ENCODE measurements around the gene ELOF1.
"Not testable (repeated sequence)": the region's sequence is repeated elsewhere in the genome, so short reads cannot be mapped to it uniquely, and the experiment has no call there.

The ELOF1 gene

GRCh38 chr19:11558881-11559828 is at the start of gene ELOF1:
TSS of gene ELOF1 (minus strand) at chr19:11559230. CDS start at chr19:11554347, 4,883 bp downstream.
- peak; percentile 98 for DNase-seq

DNA sequence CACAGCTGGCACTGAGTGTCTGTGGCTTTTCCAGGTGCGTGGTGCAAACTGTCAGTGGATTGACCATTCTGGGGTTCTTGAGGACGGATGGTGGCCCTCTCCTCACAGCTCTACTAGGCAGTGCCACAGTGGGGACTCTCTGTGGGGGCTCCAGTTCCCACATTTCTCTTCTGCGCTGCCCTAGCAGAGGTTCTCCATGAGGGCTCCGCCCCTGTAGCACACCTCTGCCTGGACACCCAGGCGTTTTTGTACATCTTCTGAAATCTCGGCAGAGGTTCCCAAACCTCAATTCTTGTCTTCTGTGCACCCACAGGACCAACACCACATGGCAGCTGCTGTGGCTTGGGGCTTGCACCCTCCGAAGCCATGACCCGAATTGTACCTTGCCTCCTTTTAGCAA is 47.5 kb upstream of the ELOF1 start:
- no peak for DNase-seq

- DNase-seq = not testable (repeated sequence)
Observed at GRCh38 chr19:11599704-11600103, 40.7 kb upstream of the ELOF1 start.

- no peak for DNase-seq
Observed at GRCh38 chr19:11598746-11599145, 39.7 kb upstream of the ELOF1 start.

DNA sequence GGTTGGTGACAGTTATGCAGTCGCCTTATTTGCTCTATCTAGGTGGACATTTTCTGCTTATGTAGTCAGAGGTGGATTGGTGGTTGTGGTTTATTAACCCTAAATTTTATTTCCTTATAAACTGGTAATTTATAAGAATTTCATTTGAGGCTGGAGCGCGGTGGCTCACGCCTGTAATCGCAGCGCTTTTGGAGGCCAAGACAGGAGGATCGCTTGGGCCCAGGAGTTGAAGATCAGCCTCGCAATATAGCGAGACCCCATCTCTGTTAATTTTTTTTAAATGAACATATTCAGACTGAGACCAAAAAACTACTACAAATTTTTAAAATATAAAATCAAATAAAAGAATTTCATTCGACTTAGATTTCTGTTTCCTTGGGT is 39.1 kb upstream of the ELOF1 start:
- DNase-seq = no peak

GRCh38 chr19:11597202-11598102 is 38.4 kb upstream of the ELOF1 start, which contains the start of gene ZNF627:
TSS of gene ZNF627 (plus strand) at chr19:11597483. CDS start at chr19:11597628, 145 bp downstream.
- DNase-seq = peak; percentile 99

GRCh38 chr19:11596156-11596555 is 37.1 kb upstream of the ELOF1 start:
- DNase-seq = no peak

GRCh38 chr19:11594084-11594483 is 35.1 kb upstream of the ELOF1 start:
- no peak for DNase-seq

- DNase-seq = peak; percentile 64
Observed at GRCh38 chr19:11587975-11588631, 29.1 kb upstream of the ELOF1 start.

DNA sequence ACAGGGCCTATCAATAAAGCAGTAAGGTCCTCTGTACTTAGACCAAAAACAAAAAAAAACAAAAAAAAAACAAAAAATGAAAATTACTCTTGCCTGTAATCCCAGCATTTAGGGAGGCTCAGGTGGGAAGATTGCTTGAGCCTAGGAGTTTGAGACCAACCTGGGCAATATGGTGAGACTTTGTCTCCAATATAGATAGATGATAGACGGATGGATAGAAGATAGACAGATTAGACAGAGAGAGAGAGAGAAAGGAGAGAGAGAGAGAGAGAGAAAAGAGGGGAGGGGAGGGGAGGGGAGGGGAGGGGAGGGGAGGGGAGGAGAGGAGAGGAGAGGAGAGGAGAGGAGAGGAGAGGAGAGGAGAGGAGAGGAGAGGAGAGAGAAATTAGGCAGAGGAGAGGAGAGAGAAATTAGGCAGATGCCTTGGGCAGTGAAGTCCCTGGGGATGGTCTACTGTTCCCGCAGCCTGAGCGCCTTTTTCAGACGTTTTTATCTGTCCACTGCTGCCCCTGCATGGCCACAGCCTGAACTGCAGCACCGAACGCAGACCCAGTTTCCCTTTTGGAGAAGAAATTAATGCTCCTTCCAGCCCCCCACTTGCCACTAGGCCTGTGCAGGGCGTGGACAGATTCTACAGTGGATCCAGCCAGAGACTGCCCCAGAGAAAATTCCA is 28.4 kb upstream of the ELOF1 start:
- DNase-seq = peak; percentile 75

DNA sequence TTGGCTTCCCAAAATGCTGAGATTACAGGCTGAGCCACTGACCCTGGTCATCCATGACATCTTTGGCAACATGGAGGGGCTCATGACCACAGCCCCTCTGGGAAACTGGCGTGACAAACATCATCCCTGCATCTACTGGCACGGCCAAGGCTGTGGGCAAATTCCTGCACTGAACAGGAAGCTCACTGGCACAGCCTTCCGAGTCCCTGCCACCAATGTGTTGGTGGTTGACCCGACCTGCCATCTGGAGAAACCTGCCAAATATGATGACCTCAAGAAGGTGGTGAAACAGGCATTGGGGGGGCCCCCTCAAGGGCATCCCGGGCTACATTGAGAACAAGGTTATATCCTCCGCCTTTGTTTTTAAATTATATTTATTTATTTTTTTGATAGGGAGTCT is 27.3 kb upstream of the ELOF1 start:
- DNase-seq = no peak

DNA sequence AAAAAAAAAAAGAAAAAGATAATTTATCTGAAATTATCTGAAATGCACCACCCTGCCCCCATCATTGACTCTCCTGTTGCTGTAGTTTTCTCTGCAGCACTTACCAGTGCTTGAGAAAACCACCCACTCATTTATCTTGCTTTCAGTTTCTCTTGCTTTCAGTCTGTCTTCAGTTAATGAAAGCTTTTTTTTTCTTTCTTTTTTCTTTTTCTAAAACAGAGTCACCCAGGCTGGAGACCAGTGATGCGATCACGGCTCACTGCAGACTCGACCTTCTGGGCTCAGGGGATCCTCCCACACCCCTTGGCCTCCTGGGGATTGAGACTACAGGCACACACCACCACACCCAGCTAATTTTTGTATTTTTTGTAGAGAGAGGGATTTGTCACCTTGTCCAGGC is 22.7 kb upstream of the ELOF1 start:
- DNase-seq = no peak

DNA sequence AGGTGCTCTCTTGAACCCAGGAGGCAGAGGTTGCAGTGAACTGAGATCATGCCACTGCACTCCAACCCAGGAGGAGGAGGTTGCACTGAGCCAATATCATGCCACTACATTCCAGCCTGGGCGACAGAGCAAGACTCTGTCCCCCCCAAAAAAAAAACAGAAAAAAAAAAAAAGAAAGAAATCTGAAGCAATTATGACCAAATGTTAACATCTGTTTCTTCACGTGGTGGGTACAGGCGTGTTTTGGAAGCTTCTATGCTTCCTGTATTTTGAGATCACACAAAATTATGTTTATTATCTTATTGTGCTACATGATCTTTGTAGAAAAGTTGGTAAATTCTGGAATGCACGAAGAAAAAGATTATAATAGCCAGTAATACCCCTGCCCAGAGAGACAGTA is 21.1 kb upstream of the ELOF1 start:
- no peak for DNase-seq

DNA sequence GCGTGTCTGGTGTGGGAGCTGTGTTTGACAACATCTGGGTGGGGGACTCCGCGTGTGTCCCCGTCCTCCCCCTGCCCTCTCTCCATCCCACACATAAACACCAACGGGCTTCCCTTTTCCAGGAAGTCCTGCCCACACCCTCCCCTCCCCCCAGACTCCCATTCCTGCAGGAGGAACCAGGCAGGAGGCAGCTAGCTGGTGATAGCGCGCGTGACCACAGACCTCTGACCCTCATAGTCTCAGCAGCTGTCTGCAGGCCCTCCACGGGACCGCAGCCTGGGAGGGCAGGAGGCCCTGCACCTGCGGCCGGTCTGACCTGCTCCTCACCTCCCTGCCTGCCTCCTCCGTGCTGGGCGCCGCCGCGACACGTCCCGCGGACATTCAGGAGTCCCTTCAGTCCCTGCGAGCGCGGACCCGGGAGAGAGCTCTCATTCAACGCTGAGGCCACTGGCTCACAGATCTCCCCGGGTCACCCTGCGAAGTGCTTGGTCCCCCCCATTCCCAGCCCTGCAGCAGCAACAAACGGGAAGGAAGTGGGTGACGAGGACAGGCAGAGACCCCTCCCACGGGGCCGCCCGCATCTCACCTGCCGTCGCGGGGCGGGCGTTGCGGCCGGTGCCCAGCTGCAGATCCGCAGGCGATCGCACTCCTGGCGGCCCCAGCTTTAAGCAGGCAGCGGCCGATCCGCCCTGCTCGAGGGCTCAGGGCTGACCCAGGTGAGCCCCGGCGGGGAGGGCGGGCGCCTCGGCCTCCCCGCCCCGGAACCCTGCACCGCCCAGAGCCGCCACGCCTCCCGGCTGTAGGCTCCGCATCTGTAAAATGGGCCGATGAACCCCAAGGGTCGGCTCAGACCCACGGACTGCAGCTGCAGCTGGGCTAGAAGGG is 19.5 kb upstream of the ELOF1 start:
- peak; percentile 65 for DNase-seq

GRCh38 chr19:11577451-11578257 is 18.6 kb upstream of the ELOF1 start, which contains the start of gene ACP5:
TSS of gene ACP5 (minus strand) at chr19:11577645. CDS start at chr19:11577317, 328 bp downstream.
- DNase-seq = peak; percentile 28

GRCh38 chr19:11576227-11576626 is 17.2 kb upstream of the ELOF1 start:
- DNase-seq = no peak

- no peak for DNase-seq
Observed at GRCh38 chr19:11574689-11575088, 15.7 kb upstream of the ELOF1 start.

- not testable (repeated sequence) for DNase-seq
Observed at GRCh38 chr19:11573763-11574162, 14.7 kb upstream of the ELOF1 start.

DNA sequence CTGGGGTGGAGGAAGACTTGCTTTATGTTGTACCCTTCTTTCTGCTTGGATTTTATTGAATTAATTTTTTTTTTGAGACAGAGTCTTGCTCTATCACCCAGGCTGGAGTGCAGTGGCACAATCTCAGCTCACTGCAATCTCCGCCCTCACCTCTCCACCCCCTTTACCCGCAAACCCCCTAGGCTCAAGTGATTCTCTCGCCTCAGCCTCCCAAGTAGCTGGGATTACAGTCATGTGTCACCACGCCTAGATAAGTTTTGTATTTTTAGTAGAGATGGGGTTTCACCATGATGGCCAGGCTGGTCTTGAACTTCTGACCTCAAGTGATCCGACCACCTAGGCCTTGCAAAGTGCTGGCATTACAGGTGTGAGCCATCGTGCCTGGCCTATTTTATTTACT is 14.3 kb upstream of the ELOF1 start:
- not testable (repeated sequence) for DNase-seq

GRCh38 chr19:11570039-11570462 is 11.0 kb upstream of the ELOF1 start:
- no peak for DNase-seq
